Stimulated activated CD8-positive, alpha-beta memory T cell treated with anti-CD3 and anti-CD28 coated beads, Interleukin-4, amount 100 ng/mL, for 4 hours (primary cell): ENCODE data around the gene PF4V1.

Experiments used
- DNase-seq, 2 donors: peaks; one replicate each; pipeline ENCODE4 v3.0.0-alpha.2; 2020; ENCODE audit warnings: low read depth in 2 of 2, low spot score in 1 of 2

The PF4V1 gene

GRCh38 chr4:73902038-73902637 is 49.0 kb downstream of the PF4V1 start:
- DNase-seq = no peak

GRCh38 chr4:73902817-73903547 is 49.9 kb downstream of the PF4V1 start:
- DNase-seq = no peak
